Activated CD8-positive, alpha-beta memory T cell treated with anti-CD3 and anti-CD28 coated beads, Interleukin-2, amount 50 U/mL, for 48 hours (primary cell): ENCODE data around the gene ALDH1A2.

ENCODE experiments used
- DNase-seq: peaks from one replicate; pipeline ENCODE4 v3.0.0-alpha.2; 2020

ALDH1A2 gene

GRCh38 chr15:57994221-57995049 lies 71.1 kb downstream of the ALDH1A2 start:
- DNase-seq = no peak

GRCh38 chr15:57993409-57994145 lies 71.9 kb downstream of the ALDH1A2 start:
- DNase-seq = no peak

- DNase-seq = no peak
Measured at GRCh38 chr15:57992761-57993355, 72.7 kb downstream of the ALDH1A2 start.

GRCh38 chr15:57973534-57973933 lies 92.0 kb downstream of the ALDH1A2 start:
- no peak for DNase-seq

GRCh38 chr15:57972864-57973263 lies 92.6 kb downstream of the ALDH1A2 start:
- no peak for DNase-seq

GRCh38 chr15:57969996-57970395 lies 95.5 kb downstream of the ALDH1A2 start:
- no peak for DNase-seq

DNA sequence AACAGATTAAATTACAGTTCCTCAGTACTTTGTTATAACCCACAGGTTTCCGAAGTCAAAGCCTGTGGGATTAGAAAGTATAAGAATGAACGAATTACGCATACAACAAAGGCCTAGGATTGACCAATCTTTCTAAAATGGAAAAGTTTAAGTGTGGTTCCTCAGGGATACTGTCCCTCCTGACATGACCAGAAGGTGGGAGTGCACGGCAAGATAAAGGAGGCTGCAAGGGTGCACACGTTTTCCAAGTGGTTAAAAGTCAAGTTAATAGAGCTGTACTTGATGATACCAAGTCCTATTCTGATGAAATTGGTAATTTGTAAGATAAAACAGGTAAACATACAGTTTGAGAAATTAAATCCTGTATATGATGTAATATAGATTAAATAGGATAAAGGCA lies 96.2 kb downstream of the ALDH1A2 start:
- no peak for DNase-seq

- DNase-seq = no peak
Measured at GRCh38 chr15:57962887-57963286, 102.6 kb downstream of the ALDH1A2 start.

- DNase-seq = no peak
Measured at GRCh38 chr15:57961919-57962318, 103.6 kb downstream of the ALDH1A2 start.

DNA sequence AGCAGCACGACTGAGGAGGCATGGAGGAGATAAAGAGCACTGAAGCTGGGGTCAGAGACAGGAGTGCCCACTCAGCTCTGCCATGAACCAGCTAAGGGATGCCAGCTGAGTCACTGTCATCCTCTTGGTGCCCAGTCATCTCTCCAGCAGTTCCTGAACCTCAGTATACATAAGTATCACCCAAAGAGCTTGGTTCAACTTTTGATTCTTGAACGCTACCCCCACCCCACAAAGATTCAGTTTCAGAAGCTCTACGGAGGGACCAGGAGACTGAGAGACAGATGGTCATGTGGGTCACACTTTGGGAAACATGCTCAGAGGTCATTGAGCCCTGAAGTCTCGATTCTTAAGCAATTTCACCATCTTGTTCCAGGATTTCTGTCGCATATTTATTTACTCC lies 108.4 kb downstream of the ALDH1A2 start:
- no peak for DNase-seq

- no peak for DNase-seq
Measured at GRCh38 chr15:57953874-57954273, 111.6 kb downstream of the ALDH1A2 start.

GRCh38 chr15:57951328-57951932 lies 114.1 kb downstream of the ALDH1A2 start:
- DNase-seq = no peak

- DNase-seq = no peak
Measured at GRCh38 chr15:57950381-57950946, 115.0 kb downstream of the ALDH1A2 start.

DNA sequence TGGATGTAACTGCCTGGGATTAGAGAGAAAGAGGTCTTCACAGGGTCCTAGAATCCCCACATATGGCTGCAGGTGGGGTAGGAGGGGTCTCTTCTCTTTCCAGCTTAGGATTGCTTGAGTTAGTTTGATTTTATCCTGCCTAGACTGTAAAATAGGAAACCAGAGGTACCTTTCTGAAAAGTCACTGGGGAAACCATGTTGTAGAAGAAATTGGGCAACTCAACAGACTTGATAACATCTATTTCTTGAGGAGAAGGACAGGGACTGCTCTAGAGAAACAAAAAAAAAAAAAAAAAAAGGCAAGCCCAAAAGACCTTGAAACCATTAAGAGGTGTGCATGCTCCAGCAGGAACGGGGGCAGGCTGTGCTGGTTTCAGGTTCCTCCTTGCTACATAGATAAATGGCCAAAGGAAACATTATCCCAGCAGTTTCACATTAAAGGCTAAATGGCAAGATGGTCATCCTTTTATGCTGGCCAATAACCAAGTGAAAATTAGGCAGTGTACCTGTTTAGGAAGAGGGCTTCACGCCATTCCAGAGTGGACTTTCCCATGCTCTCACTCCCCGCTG lies 116.1 kb downstream of the ALDH1A2 start:
- DNase-seq = no peak

GRCh38 chr15:57948351-57949289 lies 116.9 kb downstream of the ALDH1A2 start:
- no peak for DNase-seq

DNA sequence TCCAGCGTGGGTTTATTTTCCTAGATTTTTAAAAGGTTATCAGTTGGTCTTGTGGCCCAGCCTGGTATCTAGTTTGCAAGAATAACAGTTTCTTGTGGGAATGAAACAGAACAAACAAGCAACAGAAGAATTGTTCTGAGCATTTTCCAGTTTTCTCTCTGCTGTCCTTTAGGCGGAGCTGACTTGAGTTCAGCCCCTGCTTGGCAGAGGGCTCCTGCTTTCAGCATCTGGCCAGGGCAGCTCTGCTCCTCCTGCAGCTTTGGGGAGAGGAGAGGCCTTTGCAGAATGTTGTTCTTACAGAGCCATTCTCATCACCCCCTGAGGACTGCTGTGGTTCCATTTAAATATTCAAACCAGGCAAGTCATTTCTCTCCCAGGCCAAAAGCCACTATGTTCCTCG lies 117.7 kb downstream of the ALDH1A2 start:
- no peak for DNase-seq

DNA sequence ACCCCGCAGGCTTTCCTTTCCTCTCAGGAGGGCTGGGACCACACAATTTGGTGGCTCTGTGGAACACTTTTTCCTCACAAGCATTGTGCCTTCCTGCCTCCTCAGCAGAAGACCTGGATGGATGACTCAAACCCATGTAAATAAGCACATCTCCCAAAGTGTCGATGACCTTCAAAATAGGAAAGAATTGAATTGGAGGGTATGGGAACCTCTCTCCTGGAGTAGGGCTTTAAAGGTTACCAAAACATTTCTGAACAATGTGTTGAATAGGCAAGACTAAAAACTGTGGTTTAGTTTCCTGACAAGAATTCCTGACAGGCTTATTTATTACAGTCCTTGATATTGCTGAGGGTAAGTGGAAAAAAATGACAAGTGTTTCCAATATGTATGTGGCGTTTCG lies 118.2 kb downstream of the ALDH1A2 start:
- no peak for DNase-seq

DNA sequence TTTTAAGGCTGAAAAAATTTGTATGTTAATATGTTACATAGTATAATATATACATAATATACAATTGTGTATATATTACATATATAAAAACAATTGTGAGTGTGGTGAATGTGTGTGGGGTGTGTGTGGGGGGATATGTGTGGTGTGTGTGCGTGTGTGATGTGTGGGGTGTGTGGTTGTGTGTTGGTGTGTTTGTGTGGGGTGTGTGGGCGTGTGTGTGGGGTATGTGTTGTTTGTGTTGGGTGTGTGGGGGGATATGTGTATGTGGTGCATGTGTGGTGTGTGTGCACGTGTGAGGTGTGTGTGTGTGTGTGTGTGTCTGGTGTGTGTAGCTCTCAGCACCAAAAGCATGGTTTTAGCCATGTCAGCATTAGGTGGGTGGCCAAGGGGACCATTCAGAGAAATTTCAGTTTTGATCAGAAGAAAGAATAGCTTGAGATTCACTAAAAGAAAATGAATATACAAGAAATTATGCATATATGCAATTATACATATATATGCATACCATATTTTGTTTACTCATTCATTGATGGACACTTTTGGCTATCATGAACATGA lies 118.9 kb downstream of the ALDH1A2 start:
- no peak for DNase-seq

- DNase-seq = no peak
Measured at GRCh38 chr15:57945616-57946015, 119.9 kb downstream of the ALDH1A2 start.

GRCh38 chr15:57943754-57944420 lies 121.6 kb downstream of the ALDH1A2 start:
- DNase-seq = no peak

- DNase-seq = no peak
Measured at GRCh38 chr15:57943171-57943570, 122.3 kb downstream of the ALDH1A2 start.
